ENCODE measurements around the gene ETV6.

GRCh38 chr12:11786638-11787365, 137.3 kb downstream of the ETV6 start:
- TF ChIP-seq, protein P1, sequence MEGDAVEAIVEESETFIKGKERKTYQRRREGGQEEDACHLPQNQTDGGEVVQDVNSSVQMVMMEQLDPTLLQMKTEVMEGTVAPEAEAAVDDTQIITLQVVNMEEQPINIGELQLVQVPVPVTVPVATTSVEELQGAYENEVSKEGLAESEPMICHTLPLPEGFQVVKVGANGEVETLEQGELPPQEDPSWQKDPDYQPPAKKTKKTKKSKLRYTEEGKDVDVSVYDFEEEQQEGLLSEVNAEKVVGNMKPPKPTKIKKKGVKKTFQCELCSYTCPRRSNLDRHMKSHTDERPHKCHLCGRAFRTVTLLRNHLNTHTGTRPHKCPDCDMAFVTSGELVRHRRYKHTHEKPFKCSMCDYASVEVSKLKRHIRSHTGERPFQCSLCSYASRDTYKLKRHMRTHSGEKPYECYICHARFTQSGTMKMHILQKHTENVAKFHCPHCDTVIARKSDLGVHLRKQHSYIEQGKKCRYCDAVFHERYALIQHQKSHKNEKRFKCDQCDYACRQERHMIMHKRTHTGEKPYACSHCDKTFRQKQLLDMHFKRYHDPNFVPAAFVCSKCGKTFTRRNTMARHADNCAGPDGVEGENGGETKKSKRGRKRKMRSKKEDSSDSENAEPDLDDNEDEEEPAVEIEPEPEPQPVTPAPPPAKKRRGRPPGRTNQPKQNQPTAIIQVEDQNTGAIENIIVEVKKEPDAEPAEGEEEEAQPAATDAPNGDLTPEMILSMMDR (conservative IDR thresholded peaks at IDR 0.05; ENCODE audit: low read length), result no peak
- no peak for TF ChIP-seq EZH2phosphoT487 (IDR thresholded peaks at IDR 0.05; ENCODE audit: borderline replicate concordance, low read depth, low read length)
